GM12878 (cell line): Measurements from ENCODE around the gene LHFPL2. TPM values are rescaled to one million over a fixed set of nuclear protein-coding genes. Genes with fewer than 3 reads are reported as not detected.

ENCODE experiments used
- BCL11A ChIP-seq: IDR thresholded peaks from 2 replicates; pipeline ENCODE4 v1.6.1; 2011; ENCODE audit warnings: low read depth, low read length
- BCL3 ChIP-seq: IDR thresholded peaks from 2 replicates; pipeline ENCODE4 v1.6.1; 2011; ENCODE audit warnings: borderline replicate concordance, low read depth, mild to moderate bottlenecking, moderate library complexity, low read length; ENCODE audit not compliant: insufficient read depth, poor library complexity, severe bottlenecking
- BCLAF1 ChIP-seq: fragments of 450-650 bp; IDR thresholded peaks from 2 replicates; pipeline ENCODE4 v1.6.1; 2017; ENCODE audit warnings: antibody characterized with exemption, mild to moderate bottlenecking, moderate library complexity
- E4F1 ChIP-seq: fragments of 450-650 bp; IDR thresholded peaks from 2 replicates; pipeline ENCODE4 v1.6.1; 2018; ENCODE audit warnings: borderline replicate concordance, mild to moderate bottlenecking; ENCODE audit not compliant: partially characterized antibody
- FOXM1 ChIP-seq: IDR thresholded peaks from 2 replicates; pipeline ENCODE4 v1.6.1; 2012; ENCODE audit warnings: low read depth, mild to moderate bottlenecking, inconsistent platforms, low read length, moderate library complexity
- IKZF1 ChIP-seq: fragments of 450-650 bp; conservative IDR thresholded peaks from 2 replicates; pipeline ENCODE4 v1.6.1; 2017; ENCODE audit warnings: antibody characterized with exemption, mild to moderate bottlenecking
- IRF3 ChIP-seq: fragments of 450-650 bp; IDR thresholded peaks from 2 replicates; pipeline ENCODE4 v1.6.1; 2014; ENCODE audit warnings: mild to moderate bottlenecking
- KLF5 ChIP-seq: fragments of 450-650 bp; IDR thresholded peaks from 2 replicates; pipeline ENCODE4 v1.6.1; 2014; ENCODE audit warnings: mild to moderate bottlenecking; ENCODE audit not compliant: partially characterized antibody
- NFYA ChIP-seq: IDR thresholded peaks from 2 replicates; pipeline ENCODE4 v1.6.1; 2011; ENCODE audit warnings: low read depth, mild to moderate bottlenecking, low read length, improper control_type of control experiment, borderline replicate concordance
- RFX5 ChIP-seq: IDR thresholded peaks from 2 replicates; pipeline ENCODE4 v1.6.1; 2011; ENCODE audit warnings: low read depth, low read length, improper control_type of control experiment
- RUNX3 ChIP-seq: IDR thresholded peaks from 2 replicates; pipeline ENCODE4 v1.6.1; 2012; ENCODE audit warnings: low read length, inconsistent platforms
- SIN3A ChIP-seq: IDR thresholded peaks from 2 replicates; pipeline ENCODE4 v1.6.1; 2012; ENCODE audit warnings: low read depth, low read length, improper control_type of control experiment
- SKIL ChIP-seq: fragments of 450-650 bp; IDR thresholded peaks from 2 replicates; pipeline ENCODE4 v1.6.1; 2017; ENCODE audit warnings: mild to moderate bottlenecking, low read depth, inconsistent platforms; ENCODE audit not compliant: poor library complexity, severe bottlenecking
- TBL1XR1 ChIP-seq: IDR thresholded peaks from 2 replicates; pipeline ENCODE4 v1.6.1; 2012; ENCODE audit warnings: low read depth, low read length, improper control_type of control experiment
- polyA plus RNA-seq, 11 experiments: library from polyadenylated mRNA; depleted of rRNA in 4 of 11; unstranded in 6 of 11; stranded (reverse) in 5 of 11; fragments of >200 nt; fragmentation: Nextera tagmentation in 4 of 11; fragmentation: Illumina TruSeq in 1 of 11; extraction: Ambion mirVana in 4 of 11; extraction: Trizol in 1 of 11; gene quantifications; 1 replicate in 1 of 11; 2 replicates in 10 of 11; pipeline versions ENCODE4 v1.2.1 to v1.2.3, GENCODE V29; 2011 to 2016; ENCODE audit warnings: inconsistent platforms in 2 of 11, missing spikeins in 2 of 11, low read depth in 1 of 11
- total RNA-seq, 4 experiments: library from RNA; depleted of rRNA in 3 of 4; stranded (reverse); fragments of >200 nt in 3 of 4; fragmentation: Illumina TruSeq in 1 of 4; extraction: Trizol in 1 of 4; gene quantifications; 2 replicates each; pipeline versions ENCODE4 v1.2.1 to v1.2.3, GENCODE V29; 2013 to 2021

The LHFPL2 gene
- total and polyA plus RNA-seq, 10 of the 15 experiments (the other 5 are each of a cell fraction or from before 2014, with no cell fraction given) = 4.1 to 21.8 (median 12.5) TPM

- TF ChIP-seq IRF3 (no peak), KLF5 (no peak), SIN3A (no peak), SKIL (no peak), NFYA (no peak), BCLAF1 (no peak), RFX5 (no peak), IKZF1 (0 out of 2 replicates have a peak, but pooled peaks have one; percentile 14), E4F1 (no peak), BCL11A (peak; percentile 49; the same call in 1 of the 2 replicates), TBL1XR1 (no peak), BCL3 (peak; percentile 24), RUNX3 (peak; percentile 87), FOXM1 (no peak)
These were observed 129.2 kb downstream of the LHFPL2 start (continued) for GRCh38 chr5:78519198-78519941.
